ENCODE results near the gene FRYL. TPM values are rescaled to one million over a fixed set of nuclear protein-coding genes. Genes with fewer than 3 reads are reported as not detected.
"Not testable (repeated sequence)": the region's sequence is repeated elsewhere in the genome, so short reads cannot be mapped to it uniquely, and the experiment has no call there.

FRYL gene
- total RNA-seq, 1 experiment from 2014 or later = 10.6 TPM

GRCh38 chr4:48716285-48716684 is 63.8 kb downstream of the FRYL start:
- DNase-seq (ENCODE audit: low read depth); in situ Hi-C loops (cut with HindIII; ENCODE audit: low pct_unique_long_range_greater_than_20kb, low sequenced_read_pairs): not testable (repeated sequence)

- in situ Hi-C loops (cut with HindIII; ENCODE audit: low pct_unique_long_range_greater_than_20kb, low sequenced_read_pairs) = no loop called here
- no peak for DNase-seq (ENCODE audit: low read depth)
Observed at GRCh38 chr4:48710446-48711209, 69.5 kb downstream of the FRYL start.

- in situ Hi-C loops (cut with HindIII; ENCODE audit: low pct_unique_long_range_greater_than_20kb, low sequenced_read_pairs) = no loop called here
- no peak for DNase-seq (ENCODE audit: low read depth)
Observed at GRCh38 chr4:48709901-48710300, 70.2 kb downstream of the FRYL start.

GRCh38 chr4:48708610-48709009 is 71.5 kb downstream of the FRYL start:
- in situ Hi-C loops (cut with HindIII; ENCODE audit: low pct_unique_long_range_greater_than_20kb, low sequenced_read_pairs) = no loop called here
- no peak for DNase-seq (ENCODE audit: low read depth)

- DNase-seq (ENCODE audit: low read depth) = peak; percentile 24
- in situ Hi-C loops (cut with HindIII; ENCODE audit: low pct_unique_long_range_greater_than_20kb, low sequenced_read_pairs) = no loop called here
Observed at GRCh38 chr4:48706736-48707135, 73.3 kb downstream of the FRYL start.

GRCh38 chr4:48705609-48706008 is 74.5 kb downstream of the FRYL start:
- DNase-seq (ENCODE audit: low read depth) = no peak
- in situ Hi-C loops (cut with HindIII; ENCODE audit: low pct_unique_long_range_greater_than_20kb, low sequenced_read_pairs) = no loop called here

- in situ Hi-C loops (cut with HindIII; ENCODE audit: low pct_unique_long_range_greater_than_20kb, low sequenced_read_pairs) = no loop called here
- no peak for DNase-seq (ENCODE audit: low read depth)
Observed at GRCh38 chr4:48704091-48704802, 75.8 kb downstream of the FRYL start.

GRCh38 chr4:48699475-48699874 is 80.6 kb downstream of the FRYL start:
- in situ Hi-C loops (cut with HindIII; ENCODE audit: low pct_unique_long_range_greater_than_20kb, low sequenced_read_pairs) = no loop called here
- peak; percentile 51 for DNase-seq (ENCODE audit: low read depth)

GRCh38 chr4:48698029-48698971 is 81.8 kb downstream of the FRYL start:
- peak; percentile 78 for DNase-seq (ENCODE audit: low read depth)
- in situ Hi-C loops (cut with HindIII; ENCODE audit: low pct_unique_long_range_greater_than_20kb, low sequenced_read_pairs) = no loop called here

GRCh38 chr4:48697516-48697915 is 82.6 kb downstream of the FRYL start:
- in situ Hi-C loops (cut with HindIII; ENCODE audit: low pct_unique_long_range_greater_than_20kb, low sequenced_read_pairs); DNase-seq (ENCODE audit: low read depth): not testable (repeated sequence)

- DNase-seq (ENCODE audit: low read depth) = no peak
- in situ Hi-C loops (cut with HindIII; ENCODE audit: low pct_unique_long_range_greater_than_20kb, low sequenced_read_pairs) = no loop called here
Observed at GRCh38 chr4:48694824-48695223, 85.3 kb downstream of the FRYL start.

GRCh38 chr4:48693856-48694574 is 86.1 kb downstream of the FRYL start:
- in situ Hi-C loops (cut with HindIII; ENCODE audit: low pct_unique_long_range_greater_than_20kb, low sequenced_read_pairs) = no loop called here
- no peak for DNase-seq (ENCODE audit: low read depth)

- DNase-seq (ENCODE audit: low read depth) = no peak
- in situ Hi-C loops (cut with HindIII; ENCODE audit: low pct_unique_long_range_greater_than_20kb, low sequenced_read_pairs) = no loop called here
Observed at GRCh38 chr4:48692897-48693296, 87.2 kb downstream of the FRYL start.

GRCh38 chr4:48692044-48692443 is 88.0 kb downstream of the FRYL start:
- no peak for DNase-seq (ENCODE audit: low read depth)
- in situ Hi-C loops (cut with HindIII; ENCODE audit: low pct_unique_long_range_greater_than_20kb, low sequenced_read_pairs) = no loop called here

- in situ Hi-C loops (cut with HindIII; ENCODE audit: low pct_unique_long_range_greater_than_20kb, low sequenced_read_pairs) = no loop called here
Observed at GRCh38 chr4:48688953-48689352, 91.1 kb downstream of the FRYL start.

GRCh38 chr4:48687313-48688051 is 92.6 kb downstream of the FRYL start:
- DNase-seq (ENCODE audit: low read depth) = no peak
- in situ Hi-C loops (cut with HindIII; ENCODE audit: low pct_unique_long_range_greater_than_20kb, low sequenced_read_pairs) = no loop called here

More at GRCh38 chr4:48688953-48689352, 91.1 kb downstream of the FRYL start:
- no peak for DNase-seq (ENCODE audit: low read depth)

GRCh38 chr4:48686369-48686768 is 93.7 kb downstream of the FRYL start:
- DNase-seq (ENCODE audit: low read depth) = no peak
- in situ Hi-C loops (cut with HindIII; ENCODE audit: low pct_unique_long_range_greater_than_20kb, low sequenced_read_pairs) = no loop called here
